Stomach (tissue), 19 donors: ENCODE results near the gene CALM3. TPM values are rescaled to one million over a fixed set of nuclear protein-coding genes. Genes with fewer than 3 reads are reported as not detected.

Experiments
- DNase-seq, 2 donors: peaks; one replicate each; pipeline versions ENCODE4 v3.0.0 to v3.0.0-alpha.2; 2013 to 2019
- H3K27ac ChIP-seq, 5 donors: fragments of 200-600 bp in 4 of 5; sonication (generic) in 4 of 5; one replicate each; pipeline ENCODE4 v1.5.1; 2013 to 2019; ENCODE audit warnings: mild to moderate bottlenecking in 1 of 5, moderate library complexity in 1 of 5
- H3K27me3 ChIP-seq, 3 donors: fragments of 200-600 bp; sonication (generic); one replicate each; pipeline ENCODE4 v1.5.1; 2017 to 2019; ENCODE audit warnings: mixed run types in 1 of 3
- H3K36me3 ChIP-seq, 4 donors: fragments of 200-600 bp; sonication (generic); 1 replicate in 3 of 4; 2 replicates in 1 of 4; pipeline ENCODE4 v1.5.1; 2016 to 2019
- H3K4me1 ChIP-seq, 4 donors: fragments of 200-600 bp; sonication (generic); one replicate each; pipeline ENCODE4 v1.5.1; 2016 to 2019
- H3K4me3 ChIP-seq, 4 donors: fragments of 200-600 bp; sonication (generic) in 3 of 4; one replicate each; pipeline ENCODE4 v1.5.1; 2016 to 2019; ENCODE audit warnings: mild to moderate bottlenecking in 1 of 4
- H3K9me3 ChIP-seq, 4 donors: fragments of 200-600 bp; sonication (generic); one replicate each; pipeline ENCODE4 v1.5.1; 2016 to 2019
- EP300 ChIP-seq: sonication (generic); formaldehyde crosslinking; IDR thresholded peaks from one replicate; pipeline ENCODE4 v1.6.1; 2017; ENCODE audit warnings: antibody characterized with exemption
- POLR2A ChIP-seq, 4 donors: fragments of 450-650 bp; IDR thresholded peaks; one replicate each; pipeline ENCODE4 v1.6.1; 2016; ENCODE audit warnings: antibody characterized with exemption in 4 of 4, control low read depth in 2 of 4, mild to moderate bottlenecking in 1 of 4, moderate library complexity in 1 of 4
- POLR2AphosphoS5 ChIP-seq, 3 donors: sonication (generic); formaldehyde crosslinking; IDR thresholded peaks; one replicate each; pipeline ENCODE4 v1.6.1; 2016; ENCODE audit warnings: antibody characterized with exemption in 3 of 3
- WGBS, 5 donors: extraction: QIAGEN DNeasy Blood & Tissue Kit in 3 of 5; methylation state at CpG; one replicate each; pipeline versions ENCODE4 v1.1.5 to v1.1.7; 2013 to 2018; 5-methylcytosine and 5-hydroxymethylcytosine counted together
- intact Hi-C: fragments of 100-400 bp; cut with DNase I; formaldehyde crosslinking; loops from one replicate; pipeline ENCODE4 v1.15.1; 2023; ENCODE audit warnings: low total_unique reads
- long read RNA-seq, 10 donors: transcript quantifications; one replicate each; lab custom pipeline, GENCODE V29; 2026
- polyA plus RNA-seq, 3 donors: library from polyadenylated mRNA; stranded (reverse); fragments of 200-250 nt; gene quantifications; one replicate each; pipeline ENCODE4 v1.2.3, GENCODE V29; 2013
- total RNA-seq, 5 donors: library from RNA; depleted of rRNA; stranded (reverse); fragments of >200 nt; gene quantifications; one replicate each; pipeline versions ENCODE4 v1.1.0 to v1.2.3, GENCODE V29; 2014 to 2016
- TF ChIP-seq, protein P1 (sequence below), 7 experiments: fragments of 450-650 bp in 4 of 7; fragments of 200-600 bp in 3 of 7; sonication (generic) in 3 of 7; IDR thresholded peaks; one replicate each; pipeline ENCODE4 v1.5.1; 2016 to 2019; ENCODE audit warnings: antibody characterized with exemption in 7 of 7, control low read depth in 2 of 7, mild to moderate bottlenecking in 1 of 7
- donor health status: healthy with polysubstance abuse.
- donor health status: Bipolar disorder and iron deficiency.
- donor health status: healthy.

CALM3 gene
- total RNA-seq (100 to 1,000 TPM in 4 of 5 donors, 10 to 100 TPM in 1; 94.7 to 147 (median 106) TPM), polyA plus RNA-seq (100 to 1,000 TPM in 2 of 3 donors, 10 to 100 TPM in 1; 84.2 to 203 (median 174) TPM)
- long read RNA-seq, donor 1, transcript CALM3-201 (6 exons, 2,289 nt) = major isoform, 64 of 67 reads
- long read RNA-seq, donor 1, partial matches to known transcripts = 0 of 67 reads
- long read RNA-seq, donor 1, other reads (novel, unspliced or antisense) = 0 of 67 reads
- long read RNA-seq, donor 2, transcript CALM3-207 (4 exons, 721 nt) = minor isoform, 6 of 93 reads
- long read RNA-seq, donor 2, transcript CALM3-201 (6 exons, 2,289 nt) = major isoform, 87 of 93 reads
- long read RNA-seq, donor 2, partial matches to known transcripts = 0 of 93 reads
- long read RNA-seq, donor 2, other reads (novel, unspliced or antisense) = 0 of 93 reads
- long read RNA-seq, donor 3, transcript CALM3-207 (4 exons, 721 nt) = minor isoform, 5 of 133 reads
- long read RNA-seq, donor 3, transcript CALM3-201 (6 exons, 2,289 nt) = major isoform, 36 of 133 reads
- long read RNA-seq, donor 3, partial matches to known transcripts = 91 of 133 reads
- long read RNA-seq, donor 3, other reads (novel, unspliced or antisense) = 0 of 133 reads
- long read RNA-seq, donor 4, transcript CALM3-201 (6 exons, 2,289 nt) = major isoform, 12 of 12 reads
- long read RNA-seq, donor 4, partial matches to known transcripts = 0 of 12 reads
- long read RNA-seq, donor 4, other reads (novel, unspliced or antisense) = 0 of 12 reads
- long read RNA-seq, donor 5, transcript CALM3-201 (6 exons, 2,289 nt) = major isoform, 111 of 171 reads
- long read RNA-seq, donor 5, transcript CALM3-207 (4 exons, 721 nt) = minor isoform, 7 of 171 reads
- long read RNA-seq, donor 5, partial matches to known transcripts = 50 of 171 reads
- long read RNA-seq, donor 5, other reads (novel, unspliced or antisense) = 0 of 171 reads
- long read RNA-seq, donor 6, transcript CALM3-207 (4 exons, 721 nt) = minor isoform, 13 of 365 reads
- long read RNA-seq, donor 6, transcript CALM3-201 (6 exons, 2,289 nt) = major isoform, 173 of 365 reads
- long read RNA-seq, donor 6, partial matches to known transcripts = 169 of 365 reads
- long read RNA-seq, donor 6, other reads (novel, unspliced or antisense) = 8 of 365 reads
- long read RNA-seq, donor 7, transcript CALM3-207 (4 exons, 721 nt) = minor isoform, 12 of 172 reads
- long read RNA-seq, donor 7, transcript CALM3-201 (6 exons, 2,289 nt) = major isoform, 134 of 172 reads
- long read RNA-seq, donor 7, partial matches to known transcripts = 15 of 172 reads
- long read RNA-seq, donor 7, other reads (novel, unspliced or antisense) = 7 of 172 reads
- long read RNA-seq, donor 8, transcript CALM3-201 (6 exons, 2,289 nt) = major isoform, 57 of 70 reads
- long read RNA-seq, donor 8, partial matches to known transcripts = 6 of 70 reads
- long read RNA-seq, donor 8, other reads (novel, unspliced or antisense) = 0 of 70 reads
- long read RNA-seq, donor 9, transcript CALM3-201 (6 exons, 2,289 nt) = major isoform, 60 of 104 reads
- long read RNA-seq, donor 9, transcript CALM3-207 (4 exons, 721 nt) = minor isoform, 14 of 104 reads
- long read RNA-seq, donor 9, partial matches to known transcripts = 28 of 104 reads
- long read RNA-seq, donor 9, other reads (novel, unspliced or antisense) = 0 of 104 reads
- long read RNA-seq, donor 10, transcript CALM3-201 (6 exons, 2,289 nt) = major isoform, 38 of 55 reads
- long read RNA-seq, donor 10, partial matches to known transcripts = 14 of 55 reads
- long read RNA-seq, donor 10, other reads (novel, unspliced or antisense) = 0 of 55 reads

DNA sequence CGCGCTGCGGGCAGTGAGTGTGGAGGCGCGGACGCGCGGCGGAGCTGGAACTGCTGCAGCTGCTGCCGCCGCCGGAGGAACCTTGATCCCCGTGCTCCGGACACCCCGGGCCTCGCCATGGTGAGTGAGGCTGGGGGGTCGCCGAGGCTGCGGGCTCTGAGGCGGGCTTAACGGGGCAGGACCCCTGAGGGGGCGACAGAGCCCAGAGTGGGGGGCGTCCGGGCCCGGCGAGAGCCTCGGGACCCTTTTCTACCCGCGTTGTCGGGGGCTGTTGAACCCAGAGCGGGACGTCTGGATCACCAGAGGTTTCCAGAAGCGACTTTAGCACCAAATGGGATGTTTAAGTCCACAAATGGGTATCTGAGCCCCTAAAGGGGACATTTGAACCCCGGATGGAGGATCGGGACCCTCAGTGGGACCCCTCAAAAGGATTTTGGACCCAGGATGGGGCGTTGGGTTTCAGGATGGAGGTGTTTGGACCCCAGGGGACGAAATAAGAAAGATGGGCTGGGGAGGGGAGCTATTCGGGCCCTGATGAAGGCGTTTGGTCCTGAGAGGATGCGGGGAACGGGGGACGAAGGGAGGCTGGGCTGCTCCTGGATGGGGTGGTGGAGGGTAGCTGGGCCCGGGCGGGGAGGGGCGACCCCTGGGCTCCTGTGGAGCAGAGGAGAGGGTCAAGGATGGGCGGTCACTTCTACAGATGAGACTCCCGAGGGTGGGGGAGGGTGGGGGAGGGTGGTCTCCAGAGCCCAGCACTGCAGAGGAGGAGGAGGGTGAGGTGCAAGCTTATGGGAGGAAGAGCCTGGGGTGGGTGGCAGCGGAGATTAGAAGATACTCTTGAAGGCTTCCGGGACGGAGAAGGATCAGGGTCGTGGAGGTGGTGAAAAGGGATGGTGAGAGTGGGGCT lies at the start of gene CALM3:
TSS of gene CALM3 (plus strand) at position 13 of the 907 bp plus-strand sequence. CDS start at position 118, 105 bp downstream.
- H3K4me3 ChIP-seq = peak within 1 kb of the TSS; percentile 80 to 100 (median 96)
- 0 to 1% (median 0%) methylated on average over 39 to 51 of the region's 51 CpGs for WGBS, 5 donors

DNA sequence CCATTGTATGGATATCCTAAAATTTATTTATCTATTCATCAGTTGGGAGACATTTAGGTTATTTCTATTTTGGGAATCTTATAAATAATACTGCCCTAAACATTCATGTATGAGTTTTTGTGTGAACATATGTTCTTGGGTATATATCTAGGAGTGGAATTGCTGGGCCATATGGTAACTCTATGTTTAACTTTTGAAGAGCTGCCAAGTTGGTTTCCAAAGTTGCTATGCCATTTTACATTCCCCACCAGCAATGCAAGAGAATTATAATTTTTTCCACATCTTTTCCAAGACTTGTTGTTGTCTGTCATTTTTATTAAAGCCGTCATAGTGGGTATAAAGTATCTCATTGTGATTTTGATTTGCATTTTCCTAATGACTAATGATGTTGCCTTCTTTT lies 48.2 kb upstream of the CALM3 start:
- 46 to 100% (median 88%) methylated on average over 1 of the region's 1 CpG for WGBS, 5 donors
- Histone ChIP-seq H3K36me3 (no peaks in the 10 kb centered on the region), H3K27ac (no peak overlapping the region), H3K9me3 (peaks cover 0 to 21% (median 12%) of the 10 kb centered on the region in 4 donors), H3K27me3 (no peaks in the 10 kb centered on the region), H3K4me3 (no peak overlapping the region), H3K4me1 (no peaks in the 10 kb centered on the region)
- TF ChIP-seq, protein P1, sequence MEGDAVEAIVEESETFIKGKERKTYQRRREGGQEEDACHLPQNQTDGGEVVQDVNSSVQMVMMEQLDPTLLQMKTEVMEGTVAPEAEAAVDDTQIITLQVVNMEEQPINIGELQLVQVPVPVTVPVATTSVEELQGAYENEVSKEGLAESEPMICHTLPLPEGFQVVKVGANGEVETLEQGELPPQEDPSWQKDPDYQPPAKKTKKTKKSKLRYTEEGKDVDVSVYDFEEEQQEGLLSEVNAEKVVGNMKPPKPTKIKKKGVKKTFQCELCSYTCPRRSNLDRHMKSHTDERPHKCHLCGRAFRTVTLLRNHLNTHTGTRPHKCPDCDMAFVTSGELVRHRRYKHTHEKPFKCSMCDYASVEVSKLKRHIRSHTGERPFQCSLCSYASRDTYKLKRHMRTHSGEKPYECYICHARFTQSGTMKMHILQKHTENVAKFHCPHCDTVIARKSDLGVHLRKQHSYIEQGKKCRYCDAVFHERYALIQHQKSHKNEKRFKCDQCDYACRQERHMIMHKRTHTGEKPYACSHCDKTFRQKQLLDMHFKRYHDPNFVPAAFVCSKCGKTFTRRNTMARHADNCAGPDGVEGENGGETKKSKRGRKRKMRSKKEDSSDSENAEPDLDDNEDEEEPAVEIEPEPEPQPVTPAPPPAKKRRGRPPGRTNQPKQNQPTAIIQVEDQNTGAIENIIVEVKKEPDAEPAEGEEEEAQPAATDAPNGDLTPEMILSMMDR (IDR thresholded peaks at IDR 0.05) = no peak
- no peak for TF ChIP-seq EP300
- TF ChIP-seq POLR2AphosphoS5 (IDR thresholded peaks at IDR 0.05) = no peak
- no peak for TF ChIP-seq POLR2A (IDR thresholded peaks at IDR 0.05)
- no peak for DNase-seq
- intact Hi-C loops = no loop called here

More for the DNA sequence above, at the start of gene CALM3:
- TF ChIP-seq, protein P1 (IDR thresholded peaks at IDR 0.05) = no peak
- peak in 2 of 3 donors; percentile 41 to 75 for TF ChIP-seq POLR2AphosphoS5 (IDR thresholded peaks at IDR 0.05)
- H3K9me3 ChIP-seq = no peaks in the 10 kb centered on the region
- no peaks in the 10 kb centered on the region for H3K27me3 ChIP-seq
- peaks cover 13 to 15% (median 14%) of the 10 kb centered on the region in 4 donors for H3K36me3 ChIP-seq
- peak within 1 kb of the TSS; percentile 94 to 99 (median 96) for H3K27ac ChIP-seq
- H3K4me1 ChIP-seq = peaks cover 31 to 55% (median 46%) of the 10 kb centered on the region in 4 donors
- intact Hi-C loops = no loop called here
- peak in 1 of 2 donors; percentile 59 for DNase-seq

DNA sequence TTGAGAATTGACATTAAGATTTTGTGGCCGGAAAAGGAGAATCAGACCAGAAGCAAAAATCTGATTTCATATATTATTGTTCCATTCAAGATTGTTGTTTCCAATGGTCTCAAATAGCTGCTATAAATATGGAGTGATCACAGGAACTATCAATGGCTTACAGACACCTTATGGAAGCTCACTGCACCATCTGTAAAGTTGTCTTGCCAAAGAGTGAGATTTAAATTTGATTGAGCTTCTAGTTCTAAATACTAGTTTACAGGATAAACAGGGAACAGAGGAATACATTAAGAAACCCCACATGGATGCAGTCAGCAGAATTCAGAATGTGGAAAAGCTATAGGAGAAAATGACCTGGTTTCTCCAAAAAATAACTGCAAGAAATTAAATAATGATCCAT lies 47.0 kb upstream of the CALM3 start:
- Histone ChIP-seq H3K4me3 (no peak overlapping the region), H3K36me3 (no peaks in the 10 kb centered on the region), H3K4me1 (no peaks in the 10 kb centered on the region), H3K27ac (no peak overlapping the region), H3K9me3 (peaks cover 0 to 21% (median 12%) of the 10 kb centered on the region in 4 donors), H3K27me3 (no peaks in the 10 kb centered on the region)
- intact Hi-C loops = no loop called here
- TF ChIP-seq POLR2A (IDR thresholded peaks at IDR 0.05) (no peak), POLR2AphosphoS5 (IDR thresholded peaks at IDR 0.05) (no peak)
- TF ChIP-seq, protein P1 (IDR thresholded peaks at IDR 0.05) = no peak
- DNase-seq = no peak
- whole genome bisulfite sequencing, 5 donors = 88 to 100% (median 97%) methylated on average over 1 of the region's 1 CpG
